Measurements from ENCODE around the gene THAP12. TPM values are rescaled to one million over a fixed set of nuclear protein-coding genes. Genes with fewer than 3 reads are reported as not detected.
"Not testable (repeated sequence)": the region's sequence is repeated elsewhere in the genome, so short reads cannot be mapped to it uniquely, and the experiment has no call there.

THAP12 gene
- total RNA-seq, 1 donor = 44.5 TPM

DNA sequence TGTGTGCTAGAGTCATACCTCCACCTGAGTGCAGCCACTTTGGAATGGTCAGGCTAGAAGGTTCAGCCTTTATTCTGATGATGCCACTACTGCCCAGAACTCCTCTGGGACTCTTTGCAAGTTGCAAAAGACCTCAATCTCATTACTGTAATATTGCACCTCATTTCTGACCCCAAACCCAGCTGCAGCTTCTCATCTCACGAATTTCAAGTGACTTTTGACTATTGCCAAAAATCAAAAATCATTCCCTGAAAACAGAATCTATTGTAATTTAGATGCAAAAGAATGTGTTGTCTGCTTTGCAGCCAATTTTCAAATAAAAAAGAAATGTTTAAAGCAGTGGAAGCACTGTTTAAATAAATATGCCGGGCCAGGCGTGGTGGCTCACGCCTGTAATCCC is 25.4 kb upstream of the THAP12 start:
- Histone ChIP-seq H4K20me1 (ENCODE audit: insufficient read depth, low read length) (no peaks in the 10 kb centered on the region), H3K79me2 (ENCODE audit: insufficient read depth, low read length) (no peaks in the 10 kb centered on the region), H2AFZ (ENCODE audit: low read length) (no peak overlapping the region), H3K27me3 (ENCODE audit: insufficient read depth, low read length) (peaks cover 9% of the 10 kb centered on the region), H3K36me3 (ENCODE audit: insufficient read depth, low read length) (no peaks in the 10 kb centered on the region), H3K4me1 (ENCODE audit: insufficient read depth, low read length) (no peaks in the 10 kb centered on the region), H3K27ac (ENCODE audit: low read depth, low read length) (no peak overlapping the region), H3K4me2 (ENCODE audit: insufficient read depth, low read length) (no peak overlapping the region), H3K4me3 (ENCODE audit: insufficient read depth, low read length) (no peak overlapping the region), H3K9me3 (ENCODE audit: low read depth, low read length) (no peaks in the 10 kb centered on the region)
- no peak for DNase-seq (ENCODE audit: insufficient read length, low spot score, missing footprints)
- TF ChIP-seq, protein P1, sequence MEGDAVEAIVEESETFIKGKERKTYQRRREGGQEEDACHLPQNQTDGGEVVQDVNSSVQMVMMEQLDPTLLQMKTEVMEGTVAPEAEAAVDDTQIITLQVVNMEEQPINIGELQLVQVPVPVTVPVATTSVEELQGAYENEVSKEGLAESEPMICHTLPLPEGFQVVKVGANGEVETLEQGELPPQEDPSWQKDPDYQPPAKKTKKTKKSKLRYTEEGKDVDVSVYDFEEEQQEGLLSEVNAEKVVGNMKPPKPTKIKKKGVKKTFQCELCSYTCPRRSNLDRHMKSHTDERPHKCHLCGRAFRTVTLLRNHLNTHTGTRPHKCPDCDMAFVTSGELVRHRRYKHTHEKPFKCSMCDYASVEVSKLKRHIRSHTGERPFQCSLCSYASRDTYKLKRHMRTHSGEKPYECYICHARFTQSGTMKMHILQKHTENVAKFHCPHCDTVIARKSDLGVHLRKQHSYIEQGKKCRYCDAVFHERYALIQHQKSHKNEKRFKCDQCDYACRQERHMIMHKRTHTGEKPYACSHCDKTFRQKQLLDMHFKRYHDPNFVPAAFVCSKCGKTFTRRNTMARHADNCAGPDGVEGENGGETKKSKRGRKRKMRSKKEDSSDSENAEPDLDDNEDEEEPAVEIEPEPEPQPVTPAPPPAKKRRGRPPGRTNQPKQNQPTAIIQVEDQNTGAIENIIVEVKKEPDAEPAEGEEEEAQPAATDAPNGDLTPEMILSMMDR (IDR thresholded peaks at IDR 0.05; ENCODE audit: extremely low read depth, low read depth, low read length) = no peak

DNA sequence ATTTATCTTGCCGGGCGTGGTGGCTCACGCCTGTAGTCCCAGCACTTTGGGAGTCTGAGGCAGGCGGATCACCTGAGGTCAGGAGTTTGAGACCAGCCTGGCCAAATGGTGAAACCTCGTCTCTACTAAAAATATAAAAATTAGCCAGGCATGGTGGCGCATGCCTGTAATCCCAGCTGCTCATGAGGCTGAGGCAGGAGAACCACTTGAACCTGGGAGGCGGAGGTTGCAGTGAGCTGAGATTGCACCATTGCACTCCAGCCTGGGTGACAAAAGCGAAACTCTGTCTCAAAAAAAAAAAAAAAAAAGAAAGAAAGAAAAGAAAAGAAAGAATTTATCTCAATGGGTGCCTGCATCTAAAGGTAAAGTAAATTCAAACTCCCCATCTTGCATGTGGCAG is 20.6 kb upstream of the THAP12 start:
- H3K4me3 ChIP-seq (ENCODE audit: insufficient read depth, low read length); H3K27me3 ChIP-seq (ENCODE audit: insufficient read depth, low read length); H3K4me2 ChIP-seq (ENCODE audit: insufficient read depth, low read length); H4K20me1 ChIP-seq (ENCODE audit: insufficient read depth, low read length); H3K4me1 ChIP-seq (ENCODE audit: insufficient read depth, low read length); H3K36me3 ChIP-seq (ENCODE audit: insufficient read depth, low read length); H3K79me2 ChIP-seq (ENCODE audit: insufficient read depth, low read length); DNase-seq (ENCODE audit: insufficient read length, low spot score, missing footprints); H2AFZ ChIP-seq (ENCODE audit: low read length); H3K9me3 ChIP-seq (ENCODE audit: low read depth, low read length); H3K27ac ChIP-seq (ENCODE audit: low read depth, low read length): not testable (repeated sequence)

DNA sequence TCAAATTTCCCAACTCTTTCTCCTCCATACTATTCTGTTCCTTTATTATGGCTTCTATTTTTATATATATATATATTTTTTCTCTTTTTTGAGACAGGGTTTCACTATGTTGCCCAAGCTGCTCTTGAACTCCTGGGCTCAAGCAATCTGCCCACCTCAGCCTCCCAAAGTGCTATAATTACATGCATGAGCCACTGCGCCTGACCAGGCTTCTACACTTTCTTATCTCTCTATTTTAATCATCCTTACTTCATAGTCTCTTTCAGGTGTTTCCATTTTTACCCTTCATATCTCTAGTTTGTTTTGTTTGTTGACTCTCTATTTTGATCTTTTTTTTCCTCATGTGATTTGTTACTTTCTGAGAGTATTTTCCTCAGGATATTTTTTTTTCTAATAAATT is 20.0 kb upstream of the THAP12 start:
- no peak overlapping the region for H3K4me3 ChIP-seq (ENCODE audit: insufficient read depth, low read length)
- no peak overlapping the region for H3K27ac ChIP-seq (ENCODE audit: low read depth, low read length)
- no peaks in the 10 kb centered on the region for H3K4me1 ChIP-seq (ENCODE audit: insufficient read depth, low read length)
- no peaks in the 10 kb centered on the region for H4K20me1 ChIP-seq (ENCODE audit: insufficient read depth, low read length)
- H3K36me3 ChIP-seq (ENCODE audit: insufficient read depth, low read length) = no peaks in the 10 kb centered on the region
- H3K4me2 ChIP-seq (ENCODE audit: insufficient read depth, low read length) = no peak overlapping the region
- no peaks in the 10 kb centered on the region for H3K79me2 ChIP-seq (ENCODE audit: insufficient read depth, low read length)
- H3K27me3 ChIP-seq (ENCODE audit: insufficient read depth, low read length) = no peaks in the 10 kb centered on the region
- no peaks in the 10 kb centered on the region for H3K9me3 ChIP-seq (ENCODE audit: low read depth, low read length)
- no peak for DNase-seq (ENCODE audit: insufficient read length, low spot score, missing footprints)
- no peak overlapping the region for H2AFZ ChIP-seq (ENCODE audit: low read length)
- TF ChIP-seq, protein P1 (IDR thresholded peaks at IDR 0.05; ENCODE audit: extremely low read depth, low read depth, low read length) = no peak

DNA sequence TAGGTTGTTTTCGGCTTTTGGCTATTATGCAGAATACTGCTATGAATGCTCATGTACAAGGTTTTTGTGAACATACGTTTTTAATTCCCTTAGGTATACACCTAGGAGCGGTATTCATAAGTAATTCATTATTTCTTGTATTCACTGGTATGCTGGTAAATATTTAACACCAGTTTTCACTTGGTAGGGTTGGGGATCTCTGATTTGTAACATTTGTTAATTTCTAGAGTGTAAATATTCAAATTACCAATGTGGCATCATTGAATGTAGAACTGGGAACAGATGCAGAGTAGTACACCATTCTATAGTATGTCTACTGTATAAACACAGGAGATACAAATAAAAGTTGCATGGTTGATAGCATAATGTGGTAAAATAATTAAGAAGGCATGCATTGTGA is 16.5 kb upstream of the THAP12 start:
- Histone ChIP-seq H3K27me3 (ENCODE audit: insufficient read depth, low read length) (no peaks in the 10 kb centered on the region), H3K79me2 (ENCODE audit: insufficient read depth, low read length) (no peaks in the 10 kb centered on the region), H3K27ac (ENCODE audit: low read depth, low read length) (no peak overlapping the region), H3K4me3 (ENCODE audit: insufficient read depth, low read length) (no peak overlapping the region), H4K20me1 (ENCODE audit: insufficient read depth, low read length) (no peaks in the 10 kb centered on the region), H3K9me3 (ENCODE audit: low read depth, low read length) (no peaks in the 10 kb centered on the region), H3K4me1 (ENCODE audit: insufficient read depth, low read length) (no peaks in the 10 kb centered on the region), H2AFZ (ENCODE audit: low read length) (no peak overlapping the region), H3K36me3 (ENCODE audit: insufficient read depth, low read length) (no peaks in the 10 kb centered on the region), H3K4me2 (ENCODE audit: insufficient read depth, low read length) (no peak overlapping the region)
- no peak for DNase-seq (ENCODE audit: insufficient read length, low spot score, missing footprints)
- TF ChIP-seq, protein P1 (IDR thresholded peaks at IDR 0.05; ENCODE audit: extremely low read depth, low read depth, low read length) = no peak

All from osteoblast (primary cell).